NCI-H2081 treated with DMSO at 0.1 percent for 48 hours (cell line): ENCODE measurements around the gene CNTNAP1.
"Not testable (repeated sequence)": the region's sequence is repeated elsewhere in the genome, so short reads cannot be mapped to it uniquely, and the experiment has no call there.

Source experiments
- DNase-seq: peaks from one replicate; lab custom pipeline; 2025; lab: John Stamatoyannopoulos, UW

The CNTNAP1 gene

DNA sequence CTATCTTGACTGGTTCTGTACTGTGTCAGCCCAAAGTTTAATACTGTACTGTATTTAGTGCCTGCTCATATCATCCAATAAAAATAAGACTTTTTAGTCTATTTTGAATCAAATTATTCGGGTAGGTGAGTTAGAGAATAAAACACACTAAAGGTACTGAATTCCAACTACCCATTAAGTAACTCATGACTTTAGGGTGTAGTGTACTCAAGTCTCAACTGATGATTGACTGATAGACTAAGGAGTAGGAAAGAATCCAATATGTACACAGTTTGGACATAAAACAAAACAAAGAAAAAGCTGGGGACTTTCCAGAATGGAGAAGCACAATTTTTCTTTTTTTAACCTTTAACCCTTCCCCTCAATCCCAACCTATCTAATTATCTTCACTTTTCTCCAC, 58.4 kb downstream of the CNTNAP1 start:
- no peak for DNase-seq

DNA sequence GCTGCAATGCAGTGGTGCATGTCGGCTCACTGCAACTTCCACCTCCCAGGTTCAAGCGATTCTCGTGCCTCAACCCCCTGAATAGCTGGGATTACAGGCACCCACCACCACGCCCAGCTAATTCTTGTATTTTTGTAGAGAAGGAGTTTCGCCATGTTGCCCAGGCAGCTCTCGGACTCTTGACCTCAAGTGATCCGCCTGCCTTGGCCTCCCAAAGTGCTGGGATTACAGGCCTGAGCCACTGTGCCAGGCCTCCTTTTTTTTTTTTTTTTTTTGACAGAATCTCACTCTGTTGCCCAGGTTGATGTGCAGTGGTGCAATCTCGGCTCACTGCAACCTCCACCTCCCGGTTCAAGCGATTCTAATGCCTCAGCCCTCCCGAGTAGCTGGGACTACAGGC, 60.6 kb downstream of the CNTNAP1 start:
- DNase-seq: not testable (repeated sequence)

DNA sequence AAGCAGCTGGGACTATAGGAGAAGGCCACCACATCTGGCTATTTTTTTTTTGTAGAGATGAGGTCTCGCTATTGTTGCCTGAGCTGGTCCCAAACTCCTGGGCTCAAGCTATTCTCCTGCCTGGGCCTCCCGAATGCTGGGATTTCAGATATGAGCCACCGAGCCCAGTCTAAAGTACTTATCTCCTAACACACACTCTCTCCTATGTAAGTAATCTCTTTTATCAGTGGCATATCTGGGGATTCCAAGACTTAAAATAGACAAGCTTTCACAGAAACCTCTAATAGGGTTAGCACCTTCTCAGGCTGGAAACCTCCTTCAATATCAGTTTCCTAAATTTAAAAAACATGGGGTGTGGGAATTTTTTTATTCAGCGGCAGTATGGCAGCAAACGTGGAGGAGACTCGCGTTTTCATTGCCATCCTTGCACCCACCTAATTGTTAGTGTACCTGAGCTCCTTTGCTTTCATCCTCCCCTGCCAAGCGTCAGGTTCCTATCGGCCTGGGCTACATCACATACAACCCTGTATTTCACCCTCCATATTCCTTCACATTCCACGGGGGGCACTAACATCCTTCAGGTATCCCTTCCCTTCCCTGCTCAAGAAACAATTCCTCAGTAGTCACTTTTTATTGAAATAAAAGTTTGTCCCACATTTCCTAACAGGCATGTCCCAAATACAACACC, 61.4 kb downstream of the CNTNAP1 start:
- no peak for DNase-seq

DNA sequence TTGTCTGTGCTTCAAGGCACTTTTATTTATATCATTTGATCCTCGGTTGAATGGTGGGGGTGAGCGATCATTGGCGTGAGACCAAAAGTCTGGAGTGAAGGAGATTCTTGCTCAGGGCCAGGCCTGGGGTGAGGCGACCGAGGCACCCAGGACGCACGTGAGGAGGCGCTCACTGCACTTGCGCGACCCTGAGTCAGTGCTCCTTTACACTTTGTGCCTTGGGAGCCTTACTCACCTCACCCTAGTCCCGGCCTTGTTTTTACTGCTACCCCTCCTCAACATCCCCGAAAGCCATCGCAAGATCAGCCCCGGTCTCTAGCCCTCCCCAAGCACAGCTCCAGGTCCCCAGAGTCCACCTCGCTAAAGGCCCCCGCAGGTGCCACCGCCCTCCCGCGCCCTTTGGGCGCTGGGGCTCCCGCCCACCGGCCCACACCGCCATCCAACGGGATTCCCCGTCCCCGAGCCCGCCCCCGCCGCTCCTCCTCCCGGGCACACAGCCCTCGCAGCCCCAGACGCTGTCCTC, 62.0 kb downstream of the CNTNAP1 start:
- no peak for DNase-seq

DNA sequence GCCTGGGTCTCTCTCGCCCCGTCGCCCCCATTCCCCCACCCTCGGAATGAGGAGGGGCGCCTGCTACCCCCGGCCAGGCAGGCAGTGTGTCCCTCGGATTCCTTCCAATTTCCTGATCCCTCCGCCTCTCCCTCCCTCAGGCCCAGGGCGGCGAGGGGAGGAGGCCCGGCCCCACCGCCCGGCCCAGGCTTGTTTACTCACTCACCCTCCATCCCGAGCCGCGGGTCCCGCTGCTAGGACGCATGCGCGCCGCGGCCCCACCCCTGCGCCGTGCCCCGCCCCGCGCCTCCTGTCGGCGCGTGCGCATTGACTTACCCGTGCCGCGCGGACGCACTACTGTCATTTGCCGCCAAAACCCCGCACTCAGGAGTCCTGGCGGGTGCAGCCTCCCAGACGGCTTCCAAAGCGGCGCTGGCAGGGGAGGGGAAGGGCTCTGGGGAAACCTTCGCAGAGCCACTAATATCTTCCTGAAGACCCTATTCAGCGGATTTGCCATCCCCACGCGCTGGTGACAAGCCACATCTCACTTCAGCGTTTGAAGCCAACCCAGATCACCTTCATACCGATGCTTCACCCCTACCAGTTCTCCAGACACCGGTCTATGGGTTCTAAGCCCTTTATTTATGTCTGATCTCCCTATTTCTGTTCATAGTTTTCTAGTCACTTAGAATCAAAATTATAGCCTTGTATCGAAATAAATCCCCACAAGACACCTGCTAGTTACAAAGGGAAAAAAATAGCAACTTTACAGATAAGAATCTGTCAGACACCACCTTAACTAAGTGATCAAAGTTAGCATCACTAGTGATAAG, 62.7 kb downstream of the CNTNAP1 start, which contains the start of gene EZH1:
TSS of gene EZH1 (minus strand) at position 235 of the 812 bp plus-strand sequence. CDS start 16,099 bp downstream, outside the sequence.
- peak; percentile 80 for DNase-seq

DNA sequence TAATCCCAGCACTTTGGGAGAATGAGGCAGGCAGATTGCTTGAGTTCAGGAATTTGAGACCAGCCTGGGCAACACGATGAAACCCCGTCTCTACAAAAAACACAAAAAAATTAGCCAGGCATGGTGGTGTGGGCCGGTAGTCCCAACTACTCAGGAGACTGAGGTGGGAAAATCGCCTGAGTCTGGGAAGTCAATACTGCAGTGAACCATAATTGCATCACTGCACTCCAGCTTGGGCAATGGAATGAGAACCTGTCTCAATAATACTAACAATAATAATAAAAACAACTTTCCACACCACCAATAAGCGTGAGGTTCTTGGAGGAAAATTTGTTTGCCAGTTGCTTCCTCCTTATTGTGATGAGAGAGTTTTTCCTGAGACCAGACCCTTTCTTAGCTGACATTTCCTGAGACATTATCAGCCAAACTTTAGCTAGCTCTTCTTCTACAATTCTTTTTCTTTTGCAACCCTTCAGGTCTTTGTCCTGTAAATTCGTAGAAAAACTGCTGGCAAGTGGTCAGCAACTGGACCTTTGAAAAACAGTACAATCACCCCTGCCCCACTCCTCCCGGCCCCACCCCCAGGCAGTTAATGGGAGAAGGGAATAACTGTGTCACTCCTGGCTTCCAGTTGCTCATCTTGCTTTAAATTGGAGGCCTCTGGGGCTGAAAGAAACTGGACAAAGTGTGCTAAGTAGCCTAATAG, 66.0 kb downstream of the CNTNAP1 start:
- no peak for DNase-seq

DNA sequence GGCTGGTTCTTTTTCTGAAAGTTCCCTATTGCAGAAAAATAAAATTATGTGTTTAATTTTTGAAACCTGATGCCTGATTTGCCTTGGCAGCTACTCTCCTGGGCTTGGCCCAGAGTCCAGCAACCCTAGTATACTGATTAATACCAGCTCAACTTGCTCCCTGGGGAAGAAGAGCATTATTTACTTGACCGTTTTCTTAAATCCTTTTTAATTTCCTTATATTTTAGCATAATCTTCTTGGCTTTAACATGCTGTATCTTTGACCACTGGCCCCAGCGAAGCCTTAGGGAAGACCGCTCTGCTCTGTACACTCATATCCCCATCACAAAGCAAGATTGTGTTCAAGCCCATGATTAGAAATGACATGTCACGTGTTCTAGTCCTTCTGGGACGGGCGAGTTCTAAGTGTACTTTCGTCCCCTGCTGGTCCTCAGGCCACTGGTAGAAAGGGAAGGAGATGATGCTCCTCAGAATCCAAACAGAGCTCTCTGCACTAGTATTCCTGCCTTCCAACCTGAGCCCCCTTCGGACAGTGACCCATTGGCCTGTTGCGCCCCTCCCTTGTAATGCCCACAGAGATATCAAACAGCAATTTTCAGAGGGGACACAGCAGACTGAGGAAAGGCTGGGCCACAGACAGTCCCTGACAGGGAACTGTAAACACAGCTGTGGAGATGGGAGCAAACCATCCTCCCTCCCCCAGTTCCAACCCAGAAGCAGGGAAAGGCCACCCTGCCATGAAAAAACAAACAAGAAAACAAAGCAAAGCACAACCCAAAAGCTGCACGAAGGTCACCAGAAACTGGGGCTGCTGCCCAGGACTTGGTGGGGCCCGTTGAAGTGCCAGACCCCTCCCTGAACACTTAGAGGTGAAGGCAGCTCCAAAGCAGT, 66.8 kb downstream of the CNTNAP1 start:
- no peak for DNase-seq
